ENCODE data around the gene MTHFS. TPM values are rescaled to one million over a fixed set of nuclear protein-coding genes. Genes with fewer than 3 reads are reported as not detected.
"Not testable (repeated sequence)": the region's sequence is repeated elsewhere in the genome, so short reads cannot be mapped to it uniquely, and the experiment has no call there.

MTHFS gene
- total and polyA plus RNA-seq, 7 donors = 6.9 to 59.9 (median 31.0) TPM

DNA sequence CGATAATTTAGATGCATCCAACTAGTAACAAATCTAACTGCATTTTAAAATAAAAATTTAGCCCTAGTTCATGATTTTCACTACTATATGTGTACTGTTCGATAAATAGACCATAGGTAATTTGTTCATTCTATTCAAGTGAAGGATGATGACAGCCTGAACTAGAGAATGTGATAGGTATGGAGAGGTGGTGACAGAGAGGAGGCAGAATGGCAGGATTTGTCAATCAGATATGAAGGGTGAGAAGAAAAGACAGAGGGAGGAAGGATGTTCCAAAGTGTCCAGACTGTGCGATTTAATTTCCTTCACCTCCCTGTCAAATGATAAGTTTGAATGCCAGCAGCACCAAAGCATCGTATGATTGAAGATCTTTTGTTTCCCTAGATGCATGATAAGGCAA is 42.6 kb upstream of the MTHFS start:
- H3K27ac ChIP-seq = no peak overlapping the region
- H3K9me3 ChIP-seq = no peaks in the 10 kb centered on the region
- no peaks in the 10 kb centered on the region for H3K36me3 ChIP-seq
- H3K27me3 ChIP-seq = peaks cover 0 to 5% (median 3%) of the 10 kb centered on the region in 3 donors
- intact Hi-C loops (cut with DNase I) = no loop called here
- no peak overlapping the region for H3K4me3 ChIP-seq
- TF ChIP-seq POLR2AphosphoS5 (IDR thresholded peaks at IDR 0.05) (no peak), EP300 (IDR thresholded peaks at IDR 0.05) (no peak), POLR2A (IDR thresholded peaks at IDR 0.05) (no peak)
- TF ChIP-seq, protein P1, sequence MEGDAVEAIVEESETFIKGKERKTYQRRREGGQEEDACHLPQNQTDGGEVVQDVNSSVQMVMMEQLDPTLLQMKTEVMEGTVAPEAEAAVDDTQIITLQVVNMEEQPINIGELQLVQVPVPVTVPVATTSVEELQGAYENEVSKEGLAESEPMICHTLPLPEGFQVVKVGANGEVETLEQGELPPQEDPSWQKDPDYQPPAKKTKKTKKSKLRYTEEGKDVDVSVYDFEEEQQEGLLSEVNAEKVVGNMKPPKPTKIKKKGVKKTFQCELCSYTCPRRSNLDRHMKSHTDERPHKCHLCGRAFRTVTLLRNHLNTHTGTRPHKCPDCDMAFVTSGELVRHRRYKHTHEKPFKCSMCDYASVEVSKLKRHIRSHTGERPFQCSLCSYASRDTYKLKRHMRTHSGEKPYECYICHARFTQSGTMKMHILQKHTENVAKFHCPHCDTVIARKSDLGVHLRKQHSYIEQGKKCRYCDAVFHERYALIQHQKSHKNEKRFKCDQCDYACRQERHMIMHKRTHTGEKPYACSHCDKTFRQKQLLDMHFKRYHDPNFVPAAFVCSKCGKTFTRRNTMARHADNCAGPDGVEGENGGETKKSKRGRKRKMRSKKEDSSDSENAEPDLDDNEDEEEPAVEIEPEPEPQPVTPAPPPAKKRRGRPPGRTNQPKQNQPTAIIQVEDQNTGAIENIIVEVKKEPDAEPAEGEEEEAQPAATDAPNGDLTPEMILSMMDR (IDR thresholded peaks at IDR 0.05) = no peak
- no peak for DNase-seq
- WGBS, 2 donors = 93% methylated on average over 4 of the region's 4 CpGs
- H3K4me1 ChIP-seq = no peaks in the 10 kb centered on the region

DNA sequence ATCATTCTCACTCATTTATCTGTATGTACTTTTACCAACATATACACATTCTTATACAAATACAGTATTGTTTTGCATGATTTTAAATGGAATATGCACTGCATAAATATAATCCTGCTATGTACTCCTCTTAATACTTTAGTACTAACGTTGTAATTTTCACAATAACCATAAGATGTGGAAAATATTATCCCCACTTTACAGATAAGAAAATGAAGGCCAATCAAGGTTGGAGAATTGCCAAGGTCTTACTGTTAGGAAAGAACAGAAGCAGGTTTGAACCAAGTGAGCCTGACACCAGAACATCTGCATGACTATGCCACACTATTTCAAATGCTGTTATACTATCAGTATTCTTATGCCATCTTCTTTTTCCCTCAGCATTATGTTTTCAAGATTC is 41.3 kb upstream of the MTHFS start:
- H3K27me3 ChIP-seq = peaks cover 0 to 5% (median 3%) of the 10 kb centered on the region in 3 donors
- no peak for TF ChIP-seq POLR2A (IDR thresholded peaks at IDR 0.05)
- no peak for TF ChIP-seq POLR2AphosphoS5 (IDR thresholded peaks at IDR 0.05)
- TF ChIP-seq EP300 (IDR thresholded peaks at IDR 0.05) = no peak
- TF ChIP-seq, protein P1 (IDR thresholded peaks at IDR 0.05) = no peak
- DNase-seq = no peak
- no peak overlapping the region for H3K4me3 ChIP-seq
- H3K4me1 ChIP-seq = no peaks in the 10 kb centered on the region
- WGBS, 2 donors = 20 to 86% methylated on average over 1 of the region's 1 CpG
- intact Hi-C loops (cut with DNase I) = no loop called here
- H3K27ac ChIP-seq = no peak overlapping the region
- no peaks in the 10 kb centered on the region for H3K36me3 ChIP-seq
- H3K9me3 ChIP-seq = no peaks in the 10 kb centered on the region

DNA sequence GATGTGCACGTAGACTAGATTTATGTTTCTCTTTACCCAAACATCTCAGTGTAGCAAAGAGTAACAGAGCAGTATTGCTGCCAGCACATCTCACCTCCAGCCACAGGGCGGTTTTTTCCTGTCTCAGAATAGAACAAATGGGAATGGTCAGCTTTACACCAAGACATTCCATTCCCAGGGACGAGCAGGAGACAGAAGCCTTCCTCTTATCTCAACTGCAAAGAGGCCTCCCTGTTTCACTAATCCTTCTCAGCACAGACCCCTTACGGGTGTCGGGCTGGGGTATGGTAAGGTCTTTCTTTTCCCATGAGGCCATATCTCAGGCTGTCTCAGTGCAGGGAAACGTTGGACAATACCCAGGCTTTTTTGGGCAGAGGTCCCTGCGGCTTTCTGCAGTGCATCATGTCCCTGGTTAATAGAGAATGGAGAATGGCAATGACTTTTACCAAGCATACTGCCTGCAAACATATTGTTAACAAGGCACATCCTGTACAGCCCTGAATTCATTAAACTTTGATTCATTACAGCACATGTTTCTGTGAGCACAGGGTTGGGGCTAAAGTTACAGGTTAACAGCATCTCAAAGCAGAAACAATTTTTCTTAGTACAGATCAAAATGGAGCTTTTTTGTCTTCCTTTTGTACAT is 38.9 kb upstream of the MTHFS start:
- H3K4me3 ChIP-seq; H3K9me3 ChIP-seq; DNase-seq; H3K36me3 ChIP-seq; H3K27me3 ChIP-seq; H3K4me1 ChIP-seq; intact Hi-C loops (cut with DNase I): not testable (repeated sequence)
- peak overlapping the region in 3 of 4 donors; percentile 4 to 42 (median 11) for H3K27ac ChIP-seq
- 67 to 79% methylated on average over 7 of the region's 7 CpGs for WGBS, 2 donors

DNA sequence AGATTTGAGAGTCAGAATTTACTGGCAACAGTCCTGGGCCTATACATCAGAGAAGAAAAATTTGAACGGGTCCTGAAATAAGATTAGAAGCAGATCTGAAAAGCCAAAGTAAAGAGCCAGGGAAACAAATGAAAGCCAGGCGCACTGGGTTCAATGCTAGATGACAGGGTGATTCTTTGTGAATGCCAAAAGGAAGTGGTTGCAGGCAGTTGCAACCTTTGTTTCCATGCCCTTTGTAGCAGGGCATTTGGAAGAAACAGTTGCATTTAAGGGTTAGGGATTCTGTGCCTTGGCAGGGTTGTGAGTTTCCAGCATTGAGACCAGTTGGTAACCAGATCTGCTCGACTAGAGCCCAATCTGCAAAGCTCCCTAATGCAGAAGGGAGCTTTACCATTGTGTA is 36.4 kb upstream of the MTHFS start:
- no peaks in the 10 kb centered on the region for H3K4me1 ChIP-seq
- H3K4me3 ChIP-seq = no peak overlapping the region
- no peaks in the 10 kb centered on the region for H3K9me3 ChIP-seq
- no peaks in the 10 kb centered on the region for H3K36me3 ChIP-seq
- DNase-seq = no peak
- peaks cover 0 to 5% (median 0%) of the 10 kb centered on the region in 3 donors for H3K27me3 ChIP-seq
- TF ChIP-seq EP300 (IDR thresholded peaks at IDR 0.05) (no peak), POLR2A (IDR thresholded peaks at IDR 0.05) (no peak), POLR2AphosphoS5 (IDR thresholded peaks at IDR 0.05) (no peak)
- TF ChIP-seq, protein P1 (IDR thresholded peaks at IDR 0.05) = no peak
- no peak overlapping the region for H3K27ac ChIP-seq
- WGBS, 2 donors = 66 to 74% methylated on average over 3 of the region's 3 CpGs
- intact Hi-C loops (cut with DNase I) = no loop called here

DNA sequence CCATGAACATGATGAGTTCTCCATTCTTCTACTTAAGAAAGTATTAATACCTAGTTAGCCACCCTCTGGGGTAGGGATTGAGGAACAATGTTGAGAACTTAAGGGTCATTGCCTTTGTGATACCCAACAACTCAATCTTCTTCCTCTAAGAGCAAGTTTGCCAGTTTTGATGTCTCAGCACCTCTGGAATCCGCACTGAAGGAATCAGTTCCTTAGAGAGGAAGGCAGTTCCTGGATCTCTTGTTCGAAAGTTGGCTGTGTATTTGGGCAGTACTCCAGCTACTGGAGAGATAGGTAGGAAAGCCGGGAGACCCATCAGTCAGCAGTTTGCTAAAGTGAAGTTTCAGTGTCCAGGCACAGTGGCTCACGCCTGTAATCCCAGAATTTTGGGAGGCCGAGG is 35.6 kb upstream of the MTHFS start:
- H3K27me3 ChIP-seq = peaks cover 0 to 5% (median 0%) of the 10 kb centered on the region in 3 donors
- H3K9me3 ChIP-seq = no peaks in the 10 kb centered on the region
- 79 to 90% methylated on average over 5 of the region's 5 CpGs for WGBS, 2 donors
- intact Hi-C loops (cut with DNase I) = no loop called here
- no peaks in the 10 kb centered on the region for H3K36me3 ChIP-seq
- no peak for DNase-seq
- no peak overlapping the region for H3K4me3 ChIP-seq
- TF ChIP-seq EP300 (IDR thresholded peaks at IDR 0.05) (no peak), POLR2AphosphoS5 (IDR thresholded peaks at IDR 0.05) (no peak)
- no peak overlapping the region for H3K27ac ChIP-seq
- H3K4me1 ChIP-seq = no peaks in the 10 kb centered on the region

DNA sequence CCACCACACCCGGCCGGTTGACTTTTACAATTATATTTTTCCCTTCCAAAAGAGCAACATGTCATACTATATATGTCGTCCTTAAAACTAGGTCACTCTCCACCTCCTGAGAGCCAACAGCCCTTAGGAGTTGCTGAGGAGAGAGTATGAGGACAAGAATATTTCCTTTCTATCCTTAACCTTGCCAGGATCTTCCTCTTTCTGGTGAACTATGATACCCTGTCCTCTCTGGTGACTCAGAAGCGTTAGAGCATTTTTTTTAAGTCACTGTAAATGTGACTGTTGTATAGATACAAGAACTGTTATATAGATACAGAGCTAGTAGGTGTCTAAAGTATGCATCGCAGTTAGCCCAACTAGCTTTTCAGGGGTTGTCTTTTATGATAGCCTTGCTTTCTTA is 33.7 kb upstream of the MTHFS start:
- Histone ChIP-seq H3K4me1 (no peaks in the 10 kb centered on the region), H3K9me3 (no peaks in the 10 kb centered on the region), H3K36me3 (no peaks in the 10 kb centered on the region), H3K27ac (no peak overlapping the region), H3K4me3 (no peak overlapping the region), H3K27me3 (peaks cover 0 to 5% (median 0%) of the 10 kb centered on the region in 3 donors)
- DNase-seq = no peak
- no peak for TF ChIP-seq EP300 (IDR thresholded peaks at IDR 0.05)
- TF ChIP-seq POLR2AphosphoS5 (IDR thresholded peaks at IDR 0.05) = no peak
- TF ChIP-seq, protein P1 (IDR thresholded peaks at IDR 0.05) = no peak
- TF ChIP-seq POLR2A (IDR thresholded peaks at IDR 0.05) = no peak
- 56 to 79% methylated on average over 5 of the region's 5 CpGs for WGBS, 2 donors
- intact Hi-C loops (cut with DNase I) = no loop called here
